Measurements from ENCODE around the gene PIK3R1. TPM values are rescaled to one million over a fixed set of nuclear protein-coding genes. Genes with fewer than 3 reads are reported as not detected.

PIK3R1 gene
- total and polyA plus RNA-seq, 4 donors: 22.6 to 123 (median 47.3) TPM

DNA sequence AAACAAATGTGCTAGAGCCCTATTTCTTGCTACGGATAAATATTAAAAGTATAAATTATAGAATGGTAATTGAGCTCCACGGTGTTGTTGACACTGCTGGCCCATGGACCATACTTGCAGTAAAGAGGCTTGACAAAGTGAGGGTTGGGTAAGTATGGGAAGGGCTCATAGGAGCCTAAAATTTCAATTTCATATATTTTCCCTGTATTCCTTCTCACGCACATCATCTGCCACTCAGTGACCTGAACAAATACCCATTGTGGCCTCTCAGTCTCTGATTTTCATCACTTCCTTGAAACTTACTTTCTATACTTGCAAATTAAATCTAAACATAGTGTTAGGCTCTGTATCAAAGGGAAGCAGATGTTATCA lies 116.5 kb downstream of the PIK3R1 start (continued):
- TF ChIP-seq, protein P1, sequence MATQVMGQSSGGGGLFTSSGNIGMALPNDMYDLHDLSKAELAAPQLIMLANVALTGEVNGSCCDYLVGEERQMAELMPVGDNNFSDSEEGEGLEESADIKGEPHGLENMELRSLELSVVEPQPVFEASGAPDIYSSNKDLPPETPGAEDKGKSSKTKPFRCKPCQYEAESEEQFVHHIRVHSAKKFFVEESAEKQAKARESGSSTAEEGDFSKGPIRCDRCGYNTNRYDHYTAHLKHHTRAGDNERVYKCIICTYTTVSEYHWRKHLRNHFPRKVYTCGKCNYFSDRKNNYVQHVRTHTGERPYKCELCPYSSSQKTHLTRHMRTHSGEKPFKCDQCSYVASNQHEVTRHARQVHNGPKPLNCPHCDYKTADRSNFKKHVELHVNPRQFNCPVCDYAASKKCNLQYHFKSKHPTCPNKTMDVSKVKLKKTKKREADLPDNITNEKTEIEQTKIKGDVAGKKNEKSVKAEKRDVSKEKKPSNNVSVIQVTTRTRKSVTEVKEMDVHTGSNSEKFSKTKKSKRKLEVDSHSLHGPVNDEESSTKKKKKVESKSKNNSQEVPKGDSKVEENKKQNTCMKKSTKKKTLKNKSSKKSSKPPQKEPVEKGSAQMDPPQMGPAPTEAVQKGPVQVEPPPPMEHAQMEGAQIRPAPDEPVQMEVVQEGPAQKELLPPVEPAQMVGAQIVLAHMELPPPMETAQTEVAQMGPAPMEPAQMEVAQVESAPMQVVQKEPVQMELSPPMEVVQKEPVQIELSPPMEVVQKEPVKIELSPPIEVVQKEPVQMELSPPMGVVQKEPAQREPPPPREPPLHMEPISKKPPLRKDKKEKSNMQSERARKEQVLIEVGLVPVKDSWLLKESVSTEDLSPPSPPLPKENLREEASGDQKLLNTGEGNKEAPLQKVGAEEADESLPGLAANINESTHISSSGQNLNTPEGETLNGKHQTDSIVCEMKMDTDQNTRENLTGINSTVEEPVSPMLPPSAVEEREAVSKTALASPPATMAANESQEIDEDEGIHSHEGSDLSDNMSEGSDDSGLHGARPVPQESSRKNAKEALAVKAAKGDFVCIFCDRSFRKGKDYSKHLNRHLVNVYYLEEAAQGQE (IDR thresholded peaks at IDR 0.05): no peak
- TF ChIP-seq YY1 (IDR thresholded peaks at IDR 0.05): no peak
- no peak for TF ChIP-seq SP1 (IDR thresholded peaks at IDR 0.05)
- TF ChIP-seq FOXA1 (IDR thresholded peaks at IDR 0.05): no peak

DNA sequence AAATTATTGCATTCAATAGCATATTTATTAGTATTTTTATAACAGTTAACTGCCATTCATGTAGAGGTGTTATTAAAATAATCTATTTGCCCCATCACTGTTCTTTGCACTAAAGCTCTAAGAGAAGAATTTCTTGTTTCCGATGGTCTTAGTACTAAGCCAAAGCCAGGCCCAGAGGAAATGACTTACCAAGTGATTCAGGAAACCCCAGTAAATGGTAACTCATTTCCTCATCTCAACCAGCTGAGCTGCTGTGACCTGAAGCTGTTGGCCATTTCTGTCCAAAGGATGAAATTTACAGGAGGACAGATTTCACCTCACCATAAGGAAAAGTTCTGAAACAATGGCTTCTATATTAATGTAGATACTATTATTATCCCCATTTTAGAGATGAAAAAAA lies 117.0 kb downstream of the PIK3R1 start:
- 75% methylated on average over 1 of the region's 1 CpG for WGBS
- no peak for DNase-seq (ENCODE audit: low spot score)

DNA sequence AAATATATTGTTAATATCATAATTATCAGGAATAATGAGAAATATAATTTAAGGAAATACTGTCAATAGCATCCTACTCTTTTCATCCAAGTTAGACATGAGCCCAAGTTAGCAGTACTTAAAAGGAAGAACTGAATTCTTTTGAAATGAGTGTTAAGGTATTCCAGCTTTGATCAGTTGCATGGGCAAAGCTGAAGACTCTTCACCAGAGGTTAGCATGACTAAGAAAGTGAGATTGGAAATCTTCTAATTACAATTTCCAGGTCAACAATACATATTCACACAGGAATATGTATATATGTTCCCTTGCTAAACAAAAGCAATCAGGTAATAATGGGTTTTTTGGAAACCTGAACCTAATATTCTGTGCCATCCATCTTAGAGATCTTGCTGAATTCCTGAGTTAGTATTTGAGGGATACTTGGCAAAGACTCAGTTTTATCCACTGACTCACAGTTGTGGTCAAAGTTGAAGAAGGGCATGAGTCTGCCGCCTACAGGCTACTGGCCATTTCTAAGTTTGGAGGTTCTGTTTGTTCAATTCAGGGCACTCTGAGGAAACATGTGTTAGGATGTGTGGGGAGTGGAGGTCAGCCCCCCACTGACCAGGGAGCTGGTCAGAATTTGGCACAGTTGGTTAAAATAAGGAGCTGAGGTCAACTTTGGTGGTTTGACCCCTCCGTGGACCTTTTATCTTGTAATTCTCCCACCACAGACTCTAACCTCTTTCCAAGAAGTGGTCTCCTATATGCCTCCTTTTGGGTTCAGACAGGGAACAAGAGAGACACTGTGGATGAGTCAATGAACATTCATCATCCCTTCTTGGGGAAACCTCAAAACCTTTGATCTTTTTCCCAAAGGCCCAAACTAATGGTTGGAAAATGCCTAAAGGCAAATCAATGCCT lies 118.3 kb downstream of the PIK3R1 start:
- Histone ChIP-seq H3K27ac (ENCODE audit: low read depth in 1 of 2, low read length in 2 of 2) (no peak overlapping the region), H3K9ac (ENCODE audit: low read depth in 1 of 2, low read length in 2 of 2) (no peak overlapping the region), H3K4me1 (ENCODE audit: control insufficient read depth in 4 of 4, insufficient read depth in 4 of 4, low read length in 3 of 4) (no peaks in the 10 kb centered on the region), H3K36me3 (ENCODE audit: control insufficient read depth in 4 of 4, insufficient read depth in 3 of 4, low read depth in 1 of 4, low read length in 3 of 4) (no peaks in the 10 kb centered on the region), H3K9me3 (ENCODE audit: control insufficient read depth in 4 of 4, low read length in 3 of 4) (no peaks in the 10 kb centered on the region), H3K27me3 (ENCODE audit: control insufficient read depth in 4 of 4, insufficient read depth in 4 of 4, low read length in 3 of 4) (no peaks in the 10 kb centered on the region), H3K4me3 (ENCODE audit: low read depth in 1 of 3, low read length in 3 of 3) (no peak overlapping the region)
- WGBS: 93% methylated on average over 2 of the region's 2 CpGs
- DNase-seq (ENCODE audit: low spot score): no peak
- TF ChIP-seq, protein P2, sequence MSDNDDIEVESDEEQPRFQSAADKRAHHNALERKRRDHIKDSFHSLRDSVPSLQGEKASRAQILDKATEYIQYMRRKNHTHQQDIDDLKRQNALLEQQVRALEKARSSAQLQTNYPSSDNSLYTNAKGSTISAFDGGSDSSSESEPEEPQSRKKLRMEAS (IDR thresholded peaks at IDR 0.05): no peak
- TF ChIP-seq HNF4A (conservative IDR thresholded peaks at IDR 0.05) (no peak), FOXA1 (IDR thresholded peaks at IDR 0.05) (no peak), NR2F2 (IDR thresholded peaks at IDR 0.05) (no peak), EGR1 (IDR thresholded peaks at IDR 0.05; ENCODE audit: low read depth in 2 of 2) (no peak), YY1 (IDR thresholded peaks at IDR 0.05) (no peak), FOXA2 (IDR thresholded peaks at IDR 0.05) (no peak), RXRA (IDR thresholded peaks at IDR 0.05) (no peak), RAD21 (IDR thresholded peaks at IDR 0.05) (no peak)
- TF ChIP-seq, protein P3, sequence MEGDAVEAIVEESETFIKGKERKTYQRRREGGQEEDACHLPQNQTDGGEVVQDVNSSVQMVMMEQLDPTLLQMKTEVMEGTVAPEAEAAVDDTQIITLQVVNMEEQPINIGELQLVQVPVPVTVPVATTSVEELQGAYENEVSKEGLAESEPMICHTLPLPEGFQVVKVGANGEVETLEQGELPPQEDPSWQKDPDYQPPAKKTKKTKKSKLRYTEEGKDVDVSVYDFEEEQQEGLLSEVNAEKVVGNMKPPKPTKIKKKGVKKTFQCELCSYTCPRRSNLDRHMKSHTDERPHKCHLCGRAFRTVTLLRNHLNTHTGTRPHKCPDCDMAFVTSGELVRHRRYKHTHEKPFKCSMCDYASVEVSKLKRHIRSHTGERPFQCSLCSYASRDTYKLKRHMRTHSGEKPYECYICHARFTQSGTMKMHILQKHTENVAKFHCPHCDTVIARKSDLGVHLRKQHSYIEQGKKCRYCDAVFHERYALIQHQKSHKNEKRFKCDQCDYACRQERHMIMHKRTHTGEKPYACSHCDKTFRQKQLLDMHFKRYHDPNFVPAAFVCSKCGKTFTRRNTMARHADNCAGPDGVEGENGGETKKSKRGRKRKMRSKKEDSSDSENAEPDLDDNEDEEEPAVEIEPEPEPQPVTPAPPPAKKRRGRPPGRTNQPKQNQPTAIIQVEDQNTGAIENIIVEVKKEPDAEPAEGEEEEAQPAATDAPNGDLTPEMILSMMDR (IDR thresholded peaks at IDR 0.05; ENCODE audit: low read depth, low read length, missing input control): no peak
- TF ChIP-seq, protein P4, sequence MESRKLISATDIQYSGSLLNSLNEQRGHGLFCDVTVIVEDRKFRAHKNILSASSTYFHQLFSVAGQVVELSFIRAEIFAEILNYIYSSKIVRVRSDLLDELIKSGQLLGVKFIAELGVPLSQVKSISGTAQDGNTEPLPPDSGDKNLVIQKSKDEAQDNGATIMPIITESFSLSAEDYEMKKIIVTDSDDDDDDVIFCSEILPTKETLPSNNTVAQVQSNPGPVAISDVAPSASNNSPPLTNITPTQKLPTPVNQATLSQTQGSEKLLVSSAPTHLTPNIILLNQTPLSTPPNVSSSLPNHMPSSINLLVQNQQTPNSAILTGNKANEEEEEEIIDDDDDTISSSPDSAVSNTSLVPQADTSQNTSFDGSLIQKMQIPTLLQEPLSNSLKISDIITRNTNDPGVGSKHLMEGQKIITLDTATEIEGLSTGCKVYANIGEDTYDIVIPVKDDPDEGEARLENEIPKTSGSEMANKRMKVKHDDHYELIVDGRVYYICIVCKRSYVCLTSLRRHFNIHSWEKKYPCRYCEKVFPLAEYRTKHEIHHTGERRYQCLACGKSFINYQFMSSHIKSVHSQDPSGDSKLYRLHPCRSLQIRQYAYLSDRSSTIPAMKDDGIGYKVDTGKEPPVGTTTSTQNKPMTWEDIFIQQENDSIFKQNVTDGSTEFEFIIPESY (IDR thresholded peaks at IDR 0.05): no peak

More for the DNA sequence above, 117.0 kb downstream of the PIK3R1 start:
- H3K4me1 ChIP-seq (ENCODE audit: control insufficient read depth in 4 of 4, insufficient read depth in 4 of 4, low read length in 3 of 4): no peaks in the 10 kb centered on the region
- no peaks in the 10 kb centered on the region for H3K27me3 ChIP-seq (ENCODE audit: control insufficient read depth in 4 of 4, insufficient read depth in 4 of 4, low read length in 3 of 4)
- no peak overlapping the region for H3K27ac ChIP-seq (ENCODE audit: low read depth in 1 of 2, low read length in 2 of 2)
- H3K4me3 ChIP-seq (ENCODE audit: low read depth in 1 of 3, low read length in 3 of 3): no peak overlapping the region
- TF ChIP-seq HNF4G (IDR thresholded peaks at IDR 0.05) (no peak), TAF1 (conservative IDR thresholded peaks at IDR 0.05) (no peak), GABPA (IDR thresholded peaks at IDR 0.05 in 1 of 2, conservative IDR thresholded peaks at IDR 0.05 in 1 of 2) (no peak), YY1 (IDR thresholded peaks at IDR 0.05) (no peak), HNF4A (conservative IDR thresholded peaks at IDR 0.05) (no peak), FOXA2 (IDR thresholded peaks at IDR 0.05) (no peak), JUND (IDR thresholded peaks at IDR 0.05) (no peak), FOXA1 (IDR thresholded peaks at IDR 0.05) (no peak)
- TF ChIP-seq, protein P5, sequence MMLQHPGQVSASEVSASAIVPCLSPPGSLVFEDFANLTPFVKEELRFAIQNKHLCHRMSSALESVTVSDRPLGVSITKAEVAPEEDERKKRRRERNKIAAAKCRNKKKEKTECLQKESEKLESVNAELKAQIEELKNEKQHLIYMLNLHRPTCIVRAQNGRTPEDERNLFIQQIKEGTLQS (IDR thresholded peaks at IDR 0.05): no peak
- TF ChIP-seq, protein P3 (IDR thresholded peaks at IDR 0.05; ENCODE audit: low read depth, low read length, missing input control): no peak
- TF ChIP-seq, protein P2 (IDR thresholded peaks at IDR 0.05): no peak
- H3K9ac ChIP-seq (ENCODE audit: low read depth in 1 of 2, low read length in 2 of 2): no peak overlapping the region
- H3K36me3 ChIP-seq (ENCODE audit: control insufficient read depth in 4 of 4, insufficient read depth in 3 of 4, low read depth in 1 of 4, low read length in 3 of 4): no peaks in the 10 kb centered on the region
- no peaks in the 10 kb centered on the region for H3K9me3 ChIP-seq (ENCODE audit: control insufficient read depth in 4 of 4, low read length in 3 of 4)
